ENCODE measurements around the gene EPHA6.

EPHA6 gene

DNA sequence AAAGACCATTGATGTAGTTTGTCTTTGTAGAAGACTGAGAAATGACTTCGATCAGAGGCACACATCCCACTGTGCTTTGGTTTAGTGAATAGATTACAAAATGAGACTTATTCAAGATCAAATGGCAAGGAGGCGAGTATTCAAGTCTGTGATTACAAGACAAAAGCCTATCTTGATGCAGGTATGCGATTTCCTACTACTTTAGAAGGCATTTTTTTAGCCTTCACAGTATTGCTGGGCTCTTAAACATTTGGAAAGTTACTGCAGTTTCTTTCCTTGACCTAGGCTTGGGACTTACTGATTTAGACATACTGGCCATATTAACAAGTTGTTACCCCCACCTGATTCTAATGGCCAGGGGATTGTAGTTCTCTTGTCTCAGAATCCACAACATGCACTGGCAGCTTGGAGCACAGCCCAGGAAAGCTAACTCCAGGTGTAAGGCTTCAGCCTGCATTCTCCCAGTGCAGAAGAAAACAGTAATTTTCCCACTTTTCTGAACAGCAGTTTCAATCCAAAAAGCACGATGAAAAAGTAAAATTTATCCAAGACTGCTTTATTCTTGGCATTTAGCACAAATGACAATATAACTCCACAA is 311.6 kb downstream of the EPHA6 start:
- no peak for DNase-seq (ENCODE audit: low read depth, low spot score)
- no peak for TF ChIP-seq FOXP2 (optimal IDR thresholded peaks at IDR 0.05; ENCODE audit: control extremely low read depth, extremely low read length, insufficient read depth)
- TF ChIP-seq POLR2AphosphoS5 (IDR thresholded peaks at IDR 0.05; ENCODE audit: borderline replicate concordance, low read depth, low read length): no peak
- no peak for TF ChIP-seq EZH2 (IDR thresholded peaks at IDR 0.05)
- H3K36me3 ChIP-seq (ENCODE audit: insufficient read depth, low read length): no peaks in the 10 kb centered on the region
- H3K9me3 ChIP-seq (ENCODE audit: low read depth, low read length): no peaks in the 10 kb centered on the region
- no peak overlapping the region for H3K9ac ChIP-seq (ENCODE audit: insufficient read length)
- H3K4me3 ChIP-seq: no peak overlapping the region
- no peak overlapping the region for H3K27ac ChIP-seq

DNA sequence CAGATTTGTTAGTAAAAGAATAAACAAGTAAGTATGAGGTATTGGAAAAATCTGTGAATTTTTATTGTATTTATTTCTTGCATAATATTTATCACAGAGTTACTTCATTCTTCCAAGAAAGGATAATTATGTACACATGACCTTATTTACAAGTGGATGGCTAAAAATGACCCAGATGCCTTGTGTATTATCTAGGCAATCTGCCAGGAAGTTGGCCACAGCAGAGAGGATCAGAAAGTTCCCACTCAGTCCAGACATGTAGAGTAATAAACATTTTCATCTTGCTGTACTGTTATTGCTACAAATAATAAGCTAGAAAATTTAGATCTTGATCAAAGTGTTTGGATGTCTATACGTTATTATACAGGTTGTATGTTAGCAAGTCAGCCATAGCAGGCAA is 317.1 kb downstream of the EPHA6 start:
- Histone ChIP-seq H3K4me3 (no peak overlapping the region), H3K9me3 (ENCODE audit: low read depth, low read length) (no peaks in the 10 kb centered on the region), H3K36me3 (ENCODE audit: insufficient read depth, low read length) (no peaks in the 10 kb centered on the region), H3K27ac (no peak overlapping the region), H3K9ac (ENCODE audit: insufficient read length) (no peak overlapping the region)
- TF ChIP-seq FOXP2 (optimal IDR thresholded peaks at IDR 0.05; ENCODE audit: control extremely low read depth, extremely low read length, insufficient read depth) (no peak), POLR2AphosphoS5 (IDR thresholded peaks at IDR 0.05; ENCODE audit: borderline replicate concordance, low read depth, low read length) (no peak), EZH2 (IDR thresholded peaks at IDR 0.05) (no peak)
- DNase-seq (ENCODE audit: low read depth, low spot score): no peak

- H3K4me3 ChIP-seq: no peak overlapping the region
- no peak overlapping the region for H3K27ac ChIP-seq
- no peaks in the 10 kb centered on the region for H3K36me3 ChIP-seq (ENCODE audit: insufficient read depth, low read length)
- H3K9ac ChIP-seq (ENCODE audit: insufficient read length): no peak overlapping the region
- TF ChIP-seq FOXP2 (optimal IDR thresholded peaks at IDR 0.05; ENCODE audit: control extremely low read depth, extremely low read length, insufficient read depth) (no peak), EZH2 (IDR thresholded peaks at IDR 0.05) (no peak), POLR2AphosphoS5 (IDR thresholded peaks at IDR 0.05; ENCODE audit: borderline replicate concordance, low read depth, low read length) (no peak)
- no peak for DNase-seq (ENCODE audit: low read depth, low spot score)
- H3K9me3 ChIP-seq (ENCODE audit: low read depth, low read length): no peaks in the 10 kb centered on the region
These were observed 324.6 kb downstream of the EPHA6 start for GRCh38 chr3:97138914-97139541.

- Histone ChIP-seq H3K9me3 (ENCODE audit: low read depth, low read length) (no peaks in the 10 kb centered on the region), H3K27ac (no peak overlapping the region), H3K9ac (ENCODE audit: insufficient read length) (no peak overlapping the region), H3K4me3 (no peak overlapping the region), H3K36me3 (ENCODE audit: insufficient read depth, low read length) (no peaks in the 10 kb centered on the region)
- no peak for DNase-seq (ENCODE audit: low read depth, low spot score)
- TF ChIP-seq FOXP2 (optimal IDR thresholded peaks at IDR 0.05; ENCODE audit: control extremely low read depth, extremely low read length, insufficient read depth) (no peak), EZH2 (IDR thresholded peaks at IDR 0.05) (no peak), POLR2AphosphoS5 (IDR thresholded peaks at IDR 0.05; ENCODE audit: borderline replicate concordance, low read depth, low read length) (no peak)
These were observed 334.5 kb downstream of the EPHA6 start for GRCh38 chr3:97148931-97149330.

GRCh38 chr3:97161169-97161568 is 346.8 kb downstream of the EPHA6 start:
- no peaks in the 10 kb centered on the region for H3K36me3 ChIP-seq (ENCODE audit: insufficient read depth, low read length)
- H3K4me3 ChIP-seq: no peak overlapping the region
- no peak for DNase-seq (ENCODE audit: low read depth, low spot score)
- no peaks in the 10 kb centered on the region for H3K9me3 ChIP-seq (ENCODE audit: low read depth, low read length)
- no peak overlapping the region for H3K27ac ChIP-seq
- no peak for TF ChIP-seq EZH2 (IDR thresholded peaks at IDR 0.05)
- no peak for TF ChIP-seq FOXP2 (optimal IDR thresholded peaks at IDR 0.05; ENCODE audit: control extremely low read depth, extremely low read length, insufficient read depth)
- no peak for TF ChIP-seq POLR2AphosphoS5 (IDR thresholded peaks at IDR 0.05; ENCODE audit: borderline replicate concordance, low read depth, low read length)
- no peak overlapping the region for H3K9ac ChIP-seq (ENCODE audit: insufficient read length)

GRCh38 chr3:97177242-97177641 is 362.8 kb downstream of the EPHA6 start:
- no peaks in the 10 kb centered on the region for H3K36me3 ChIP-seq (ENCODE audit: insufficient read depth, low read length)
- H3K9ac ChIP-seq (ENCODE audit: insufficient read length): no peak overlapping the region
- no peak for DNase-seq (ENCODE audit: low read depth, low spot score)
- TF ChIP-seq EZH2 (IDR thresholded peaks at IDR 0.05): no peak
- TF ChIP-seq POLR2AphosphoS5 (IDR thresholded peaks at IDR 0.05; ENCODE audit: borderline replicate concordance, low read depth, low read length): no peak
- no peak for TF ChIP-seq FOXP2 (optimal IDR thresholded peaks at IDR 0.05; ENCODE audit: control extremely low read depth, extremely low read length, insufficient read depth)
- no peaks in the 10 kb centered on the region for H3K9me3 ChIP-seq (ENCODE audit: low read depth, low read length)
- no peak overlapping the region for H3K4me3 ChIP-seq
- no peak overlapping the region for H3K27ac ChIP-seq

GRCh38 chr3:97181704-97182103 is 367.3 kb downstream of the EPHA6 start:
- no peaks in the 10 kb centered on the region for H3K9me3 ChIP-seq (ENCODE audit: low read depth, low read length)
- no peak overlapping the region for H3K9ac ChIP-seq (ENCODE audit: insufficient read length)
- H3K27ac ChIP-seq: no peak overlapping the region
- TF ChIP-seq FOXP2 (optimal IDR thresholded peaks at IDR 0.05; ENCODE audit: control extremely low read depth, extremely low read length, insufficient read depth) (no peak), POLR2AphosphoS5 (IDR thresholded peaks at IDR 0.05; ENCODE audit: borderline replicate concordance, low read depth, low read length) (no peak), EZH2 (IDR thresholded peaks at IDR 0.05) (no peak)
- no peaks in the 10 kb centered on the region for H3K36me3 ChIP-seq (ENCODE audit: insufficient read depth, low read length)
- H3K4me3 ChIP-seq: no peak overlapping the region
- DNase-seq (ENCODE audit: low read depth, low spot score): no peak

- no peaks in the 10 kb centered on the region for H3K9me3 ChIP-seq (ENCODE audit: low read depth, low read length)
- H3K4me3 ChIP-seq: no peak overlapping the region
- DNase-seq (ENCODE audit: low read depth, low spot score): no peak
- no peaks in the 10 kb centered on the region for H3K36me3 ChIP-seq (ENCODE audit: insufficient read depth, low read length)
- H3K9ac ChIP-seq (ENCODE audit: insufficient read length): no peak overlapping the region
- H3K27ac ChIP-seq: no peak overlapping the region
- TF ChIP-seq FOXP2 (optimal IDR thresholded peaks at IDR 0.05; ENCODE audit: control extremely low read depth, extremely low read length, insufficient read depth): no peak
- no peak for TF ChIP-seq POLR2AphosphoS5 (IDR thresholded peaks at IDR 0.05; ENCODE audit: borderline replicate concordance, low read depth, low read length)
- TF ChIP-seq EZH2 (IDR thresholded peaks at IDR 0.05): no peak
These were observed 373.4 kb downstream of the EPHA6 start for GRCh38 chr3:97187771-97188170.

Data from SK-N-MC (cell line).